Sigmoid colon (tissue), 7 donors: ENCODE results near the gene SDCCAG8. TPM values are rescaled to one million over a fixed set of nuclear protein-coding genes. Genes with fewer than 3 reads are reported as not detected.

Experiments
- DNase-seq: peaks from one replicate; pipeline ENCODE4 v3.0.0-alpha.2; 2019
- H3K27ac ChIP-seq, 4 donors: fragments of 200-600 bp; sonication (generic); one replicate each; pipeline ENCODE4 v1.5.1; 2016 to 2019; ENCODE audit warnings: mild to moderate bottlenecking in 1 of 4
- H3K27me3 ChIP-seq, 3 donors: fragments of 200-600 bp; sonication (generic); one replicate each; pipeline ENCODE4 v1.5.1; 2019; ENCODE audit warnings: mild to moderate bottlenecking in 1 of 3
- H3K36me3 ChIP-seq, 4 donors: fragments of 200-600 bp; sonication (generic); one replicate each; pipeline ENCODE4 v1.5.1; 2016 to 2019
- H3K4me1 ChIP-seq, 4 donors: fragments of 200-600 bp; sonication (generic); one replicate each; pipeline ENCODE4 v1.5.1; 2017 to 2019
- H3K4me3 ChIP-seq, 4 donors: fragments of 200-600 bp; sonication (generic); one replicate each; pipeline ENCODE4 v1.5.1; 2017 to 2019; ENCODE audit warnings: mild to moderate bottlenecking in 2 of 4, moderate library complexity in 1 of 4
- H3K9me3 ChIP-seq, 4 donors: fragments of 200-600 bp in 3 of 4; sonication (generic) in 3 of 4; one replicate each; pipeline versions ENCODE4 v1.5.1 to v1.6.1; 2013 to 2019
- EP300 ChIP-seq, 4 donors: sonication (generic); formaldehyde crosslinking; IDR thresholded peaks; one replicate each; pipeline ENCODE4 v1.6.1; 2017; ENCODE audit warnings: antibody characterized with exemption in 4 of 4
- POLR2A ChIP-seq, 2 donors: fragments of 450-650 bp; IDR thresholded peaks; one replicate each; pipeline ENCODE4 v1.6.1; 2016; ENCODE audit warnings: antibody characterized with exemption in 2 of 2, mild to moderate bottlenecking in 2 of 2, moderate library complexity in 2 of 2
- POLR2AphosphoS5 ChIP-seq, 4 donors: sonication (generic); formaldehyde crosslinking; IDR thresholded peaks; one replicate each; pipeline ENCODE4 v1.6.1; 2017; ENCODE audit warnings: antibody characterized with exemption in 4 of 4
- WGBS, 2 donors: extraction: QIAGEN DNeasy Blood & Tissue Kit; methylation state at CpG; one replicate each; pipeline ENCODE4 v1.1.7; 2013; 5-methylcytosine and 5-hydroxymethylcytosine counted together
- intact Hi-C: fragments of 100-400 bp; cut with DNase I; formaldehyde crosslinking; loops from one replicate; pipeline ENCODE4 v1.15.1; 2023
- polyA plus RNA-seq, 3 donors: library from polyadenylated mRNA; stranded (reverse); fragments of 200-250 nt; gene quantifications; one replicate each; pipeline ENCODE4 v1.2.3, GENCODE V29; 2013
- total RNA-seq, 4 donors: library from RNA; depleted of rRNA; stranded (reverse); fragments of >200 nt; gene quantifications; one replicate each; pipeline ENCODE4 v1.1.0, GENCODE V29; 2016
- TF ChIP-seq, protein P1 (sequence below), 4 experiments: fragments of 450-650 bp in 3 of 4; fragments of 200-600 bp in 1 of 4; IDR thresholded peaks; one replicate each; pipeline ENCODE4 v1.5.1; 2016 to 2019; ENCODE audit warnings: antibody characterized with exemption in 4 of 4, mild to moderate bottlenecking in 3 of 4, moderate library complexity in 2 of 4
- donor health status: healthy with polysubstance abuse.
- donor health status: Bipolar disorder and iron deficiency.
- donor health status: healthy.

Gene SDCCAG8
- total and polyA plus RNA-seq, 7 donors: 15.6 to 49.7 (median 30.3) TPM

DNA sequence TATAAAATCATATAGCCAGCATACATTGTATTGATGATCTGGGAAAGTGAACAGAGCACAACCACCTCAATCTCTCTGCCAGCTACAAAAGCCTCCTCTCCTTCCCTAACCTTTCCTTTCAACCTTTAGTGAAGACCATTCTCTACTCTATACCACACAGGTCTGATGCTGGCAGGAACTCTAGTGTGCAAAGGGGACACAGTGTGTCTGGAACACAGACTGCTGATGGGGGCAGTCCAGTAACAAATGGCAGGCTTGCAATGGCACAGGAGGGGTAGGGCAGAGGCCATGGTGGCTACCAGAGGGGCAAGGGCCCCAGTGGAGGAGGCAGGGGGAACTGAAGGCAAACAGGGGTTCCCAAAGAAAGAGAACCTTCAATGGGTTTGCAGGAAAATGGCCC lies 37.8 kb upstream of the SDCCAG8 start:
- H3K4me3 ChIP-seq: no peak overlapping the region
- peaks cover 0 to 30% (median 10%) of the 10 kb centered on the region in 4 donors for H3K36me3 ChIP-seq
- H3K9me3 ChIP-seq: no peaks in the 10 kb centered on the region
- H3K4me1 ChIP-seq: peaks cover 0 to 7% (median 3%) of the 10 kb centered on the region in 4 donors
- no peak for DNase-seq
- TF ChIP-seq EP300 (IDR thresholded peaks at IDR 0.05) (no peak), POLR2A (IDR thresholded peaks at IDR 0.05) (no peak), POLR2AphosphoS5 (IDR thresholded peaks at IDR 0.05) (no peak)
- TF ChIP-seq, protein P1, sequence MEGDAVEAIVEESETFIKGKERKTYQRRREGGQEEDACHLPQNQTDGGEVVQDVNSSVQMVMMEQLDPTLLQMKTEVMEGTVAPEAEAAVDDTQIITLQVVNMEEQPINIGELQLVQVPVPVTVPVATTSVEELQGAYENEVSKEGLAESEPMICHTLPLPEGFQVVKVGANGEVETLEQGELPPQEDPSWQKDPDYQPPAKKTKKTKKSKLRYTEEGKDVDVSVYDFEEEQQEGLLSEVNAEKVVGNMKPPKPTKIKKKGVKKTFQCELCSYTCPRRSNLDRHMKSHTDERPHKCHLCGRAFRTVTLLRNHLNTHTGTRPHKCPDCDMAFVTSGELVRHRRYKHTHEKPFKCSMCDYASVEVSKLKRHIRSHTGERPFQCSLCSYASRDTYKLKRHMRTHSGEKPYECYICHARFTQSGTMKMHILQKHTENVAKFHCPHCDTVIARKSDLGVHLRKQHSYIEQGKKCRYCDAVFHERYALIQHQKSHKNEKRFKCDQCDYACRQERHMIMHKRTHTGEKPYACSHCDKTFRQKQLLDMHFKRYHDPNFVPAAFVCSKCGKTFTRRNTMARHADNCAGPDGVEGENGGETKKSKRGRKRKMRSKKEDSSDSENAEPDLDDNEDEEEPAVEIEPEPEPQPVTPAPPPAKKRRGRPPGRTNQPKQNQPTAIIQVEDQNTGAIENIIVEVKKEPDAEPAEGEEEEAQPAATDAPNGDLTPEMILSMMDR (IDR thresholded peaks at IDR 0.05): no peak
- intact Hi-C loops: no loop called here
- no peaks in the 10 kb centered on the region for H3K27me3 ChIP-seq
- no peak overlapping the region for H3K27ac ChIP-seq

DNA sequence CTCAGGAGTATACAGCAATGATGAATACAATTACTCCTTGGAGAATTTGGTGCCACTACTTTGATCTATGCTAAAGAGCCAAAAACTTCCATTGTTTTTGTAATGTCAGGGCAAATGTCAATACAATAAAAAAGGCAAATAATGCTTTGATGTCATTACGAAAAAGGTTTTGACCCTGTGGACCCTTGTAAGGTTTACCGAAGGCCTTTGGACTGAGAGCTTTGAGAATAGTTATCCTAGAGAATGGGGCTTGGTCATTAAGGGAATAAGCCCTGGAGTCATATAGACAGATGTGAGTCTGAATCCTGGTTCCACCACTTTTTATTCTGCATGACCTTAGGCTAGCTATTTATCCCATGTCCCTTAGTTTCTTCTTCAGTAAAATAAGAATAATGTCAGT lies 28.2 kb upstream of the SDCCAG8 start:
- DNase-seq: no peak
- intact Hi-C loops: no loop called here
- H3K4me3 ChIP-seq: no peak overlapping the region
- 59 to 80% methylated on average over 2 of the region's 2 CpGs for WGBS, 2 donors
- peaks cover 0 to 17% (median 5%) of the 10 kb centered on the region in 4 donors for H3K9me3 ChIP-seq
- no peaks in the 10 kb centered on the region for H3K4me1 ChIP-seq
- H3K27me3 ChIP-seq: no peaks in the 10 kb centered on the region
- H3K27ac ChIP-seq: no peak overlapping the region
- TF ChIP-seq EP300 (IDR thresholded peaks at IDR 0.05) (no peak), POLR2A (IDR thresholded peaks at IDR 0.05) (no peak), POLR2AphosphoS5 (IDR thresholded peaks at IDR 0.05) (no peak)
- TF ChIP-seq, protein P1 (IDR thresholded peaks at IDR 0.05): no peak
- peaks cover 0 to 15% (median 3%) of the 10 kb centered on the region in 4 donors for H3K36me3 ChIP-seq

DNA sequence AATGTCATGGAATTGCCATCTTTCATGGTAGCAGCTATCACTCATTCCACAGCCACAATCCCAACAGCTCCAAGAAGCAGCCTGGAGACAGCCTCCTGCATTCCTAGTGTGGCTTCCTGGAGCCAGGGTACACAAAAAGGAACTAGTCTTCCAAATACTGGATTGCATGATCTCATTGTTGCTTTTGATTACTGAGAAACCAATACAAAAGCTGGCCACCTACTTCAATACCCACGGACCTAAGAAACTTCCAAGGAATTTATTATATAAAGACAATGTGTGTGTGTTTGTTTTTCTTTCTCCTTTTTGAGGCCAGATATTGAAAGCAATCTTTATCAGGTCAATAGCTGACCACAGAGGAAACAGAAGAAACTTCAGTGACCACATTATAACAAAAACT lies 26.3 kb upstream of the SDCCAG8 start:
- Histone ChIP-seq H3K27ac (no peak overlapping the region), H3K4me1 (peaks cover 0 to 8% (median 0%) of the 10 kb centered on the region in 4 donors), H3K9me3 (peaks cover 0 to 17% (median 5%) of the 10 kb centered on the region in 4 donors), H3K27me3 (no peaks in the 10 kb centered on the region), H3K4me3 (no peak overlapping the region), H3K36me3 (no peaks in the 10 kb centered on the region)
- TF ChIP-seq, protein P1 (IDR thresholded peaks at IDR 0.05): no peak
- TF ChIP-seq POLR2A (IDR thresholded peaks at IDR 0.05) (no peak), POLR2AphosphoS5 (IDR thresholded peaks at IDR 0.05) (no peak), EP300 (IDR thresholded peaks at IDR 0.05) (no peak)
- intact Hi-C loops: no loop called here
- 64 to 75% methylated on average over 1 of the region's 1 CpG for WGBS, 2 donors
- DNase-seq: no peak

- intact Hi-C loops: no loop called here
- H3K9me3 ChIP-seq: peaks cover 0 to 17% (median 5%) of the 10 kb centered on the region in 4 donors
- H3K27ac ChIP-seq: no peak overlapping the region
- H3K36me3 ChIP-seq: no peaks in the 10 kb centered on the region
- no peak for TF ChIP-seq POLR2A (IDR thresholded peaks at IDR 0.05)
- TF ChIP-seq, protein P1 (IDR thresholded peaks at IDR 0.05): no peak
- no peak for TF ChIP-seq POLR2AphosphoS5 (IDR thresholded peaks at IDR 0.05)
- no peak for TF ChIP-seq EP300 (IDR thresholded peaks at IDR 0.05)
- H3K27me3 ChIP-seq: no peaks in the 10 kb centered on the region
- H3K4me3 ChIP-seq: no peak overlapping the region
- H3K4me1 ChIP-seq: peaks cover 0 to 22% (median 10%) of the 10 kb centered on the region in 4 donors
- DNase-seq: no peak
Measured at GRCh38 chr1:243230914-243231313, 24.9 kb upstream of the SDCCAG8 start.

DNA sequence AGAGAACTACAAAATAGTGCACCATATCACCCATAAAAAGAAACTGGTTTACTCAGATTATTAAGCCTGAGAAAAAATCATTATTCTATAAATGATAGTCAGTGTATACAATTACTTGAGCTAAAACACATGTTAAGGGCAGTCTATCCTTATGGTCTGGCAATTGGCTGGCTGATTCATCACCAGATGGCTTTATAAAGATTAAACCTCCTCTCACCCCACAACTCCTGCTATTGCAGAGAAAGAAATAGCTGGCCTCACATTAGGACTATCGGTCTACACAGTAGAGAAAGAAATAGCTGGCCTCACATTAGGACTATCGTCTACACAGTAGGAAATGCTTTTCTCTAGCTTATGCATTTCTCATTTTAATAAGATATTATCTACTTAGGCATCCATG lies 21.9 kb upstream of the SDCCAG8 start:
- Histone ChIP-seq H3K9me3 (peaks cover 0 to 17% (median 5%) of the 10 kb centered on the region in 4 donors), H3K27ac (no peak overlapping the region), H3K4me1 (peaks cover 0 to 37% (median 23%) of the 10 kb centered on the region in 4 donors), H3K27me3 (no peaks in the 10 kb centered on the region), H3K36me3 (peaks cover 0 to 5% (median 0%) of the 10 kb centered on the region in 4 donors), H3K4me3 (no peak overlapping the region)
- no peak for DNase-seq
- TF ChIP-seq, protein P1 (IDR thresholded peaks at IDR 0.05): no peak
- no peak for TF ChIP-seq POLR2A (IDR thresholded peaks at IDR 0.05)
- no peak for TF ChIP-seq EP300 (IDR thresholded peaks at IDR 0.05)
- no peak for TF ChIP-seq POLR2AphosphoS5 (IDR thresholded peaks at IDR 0.05)
- intact Hi-C loops: no loop called here
- 89 to 90% methylated on average over 2 of the region's 2 CpGs for WGBS, 2 donors
